ENCODE data around the gene CYP39A1. TPM values are rescaled to one million over a fixed set of nuclear protein-coding genes. Genes with fewer than 3 reads are reported as not detected.

CYP39A1 gene
- total RNA-seq, 2 donors from 2014 or later, result 0.68 to 1.1 TPM

GRCh38 chr6:46592740-46593139, 59.9 kb downstream of the CYP39A1 start:
- Histone ChIP-seq H3K27ac (no peak overlapping the region), H3K27me3 (replicated peaks; ENCODE audit: insufficient read depth) (no peaks in the 10 kb centered on the region), H3K4me1 (ENCODE audit: control insufficient read depth in 1 of 2, low read depth in 2 of 2) (peaks cover under 1 to 12% of the 10 kb centered on the region in 2 donors), H3K36me3 (no peaks in the 10 kb centered on the region), H3K4me3 (no peak overlapping the region), H3K9me3 (no peaks in the 10 kb centered on the region)
- no peak for TF ChIP-seq CTCF (IDR thresholded peaks at IDR 0.05)
- DNase-seq (ENCODE audit: low spot score) (no peak), ATAC-seq (ENCODE audit: insufficient number of reproducible peaks, low FRiP score, low read depth) (no peak)

GRCh38 chr6:46592046-46592445, 60.6 kb downstream of the CYP39A1 start:
- Histone ChIP-seq H3K27me3 (replicated peaks; ENCODE audit: insufficient read depth) (no peaks in the 10 kb centered on the region), H3K4me3 (no peak overlapping the region), H3K9me3 (no peaks in the 10 kb centered on the region), H3K27ac (no peak overlapping the region), H3K36me3 (no peaks in the 10 kb centered on the region), H3K4me1 (ENCODE audit: control insufficient read depth in 1 of 2, low read depth in 2 of 2) (peaks cover 7 to 19% of the 10 kb centered on the region in 2 donors)
- ATAC-seq (ENCODE audit: insufficient number of reproducible peaks, low FRiP score, low read depth) (no peak), DNase-seq (ENCODE audit: low spot score) (no peak)
- TF ChIP-seq CTCF (IDR thresholded peaks at IDR 0.05), result no peak

- TF ChIP-seq CTCF (IDR thresholded peaks at IDR 0.05), result no peak
- DNase-seq (ENCODE audit: low spot score) (no peak), ATAC-seq (ENCODE audit: insufficient number of reproducible peaks, low FRiP score, low read depth) (no peak)
- Histone ChIP-seq H3K27me3 (replicated peaks; ENCODE audit: insufficient read depth) (no peaks in the 10 kb centered on the region), H3K27ac (no peak overlapping the region), H3K4me1 (ENCODE audit: control insufficient read depth in 1 of 2, low read depth in 2 of 2) (peaks cover 15 to 28% of the 10 kb centered on the region in 2 donors), H3K4me3 (no peak overlapping the region), H3K36me3 (no peaks in the 10 kb centered on the region), H3K9me3 (no peaks in the 10 kb centered on the region)
These were observed 61.9 kb downstream of the CYP39A1 start for GRCh38 chr6:46590765-46591164.

- peaks cover 26 to 41% of the 10 kb centered on the region in 2 donors for H3K4me1 ChIP-seq (ENCODE audit: control insufficient read depth in 1 of 2, low read depth in 2 of 2)
- ATAC-seq (ENCODE audit: insufficient number of reproducible peaks, low FRiP score, low read depth) (no peak), DNase-seq (ENCODE audit: low spot score) (no peak)
- H3K27me3 ChIP-seq (replicated peaks; ENCODE audit: insufficient read depth), result no peaks in the 10 kb centered on the region
- no peaks in the 10 kb centered on the region for H3K36me3 ChIP-seq
- no peak for TF ChIP-seq CTCF (IDR thresholded peaks at IDR 0.05)
- H3K27ac ChIP-seq, result peak overlapping the region; percentile 48 to 61
- no peaks in the 10 kb centered on the region for H3K9me3 ChIP-seq
- no peak overlapping the region for H3K4me3 ChIP-seq
These were observed 65.7 kb downstream of the CYP39A1 start for GRCh38 chr6:46586906-46587305.

GRCh38 chr6:46584586-46584985, 68.0 kb downstream of the CYP39A1 start:
- H3K4me1 ChIP-seq (ENCODE audit: control insufficient read depth in 1 of 2, low read depth in 2 of 2), result peaks cover 26 to 39% of the 10 kb centered on the region in 2 donors
- DNase-seq (ENCODE audit: low spot score) (no peak), ATAC-seq (ENCODE audit: insufficient number of reproducible peaks, low FRiP score, low read depth) (no peak)
- H3K4me3 ChIP-seq, result no peak overlapping the region
- H3K36me3 ChIP-seq, result no peaks in the 10 kb centered on the region
- no peaks in the 10 kb centered on the region for H3K9me3 ChIP-seq
- TF ChIP-seq CTCF (IDR thresholded peaks at IDR 0.05), result no peak
- no peaks in the 10 kb centered on the region for H3K27me3 ChIP-seq (replicated peaks; ENCODE audit: insufficient read depth)
- peak overlapping the region in 1 of 2 donors; percentile 34 for H3K27ac ChIP-seq

All from thoracic aorta (tissue), 2 donors.